Measurements from ENCODE around the gene LHFPL3. TPM values are rescaled to one million over a fixed set of nuclear protein-coding genes. Genes with fewer than 3 reads are reported as not detected.
A peak's percentile ranks its signal among the peaks of the same experiment; 100 is the strongest.

Gene LHFPL3
- total and polyA plus RNA-seq, 2 experiments from 2014 or later: 0.24 TPM; not detected in 1

- Histone ChIP-seq H3K4me2 (no peak overlapping the region), H3K79me2 (replicated peaks; ENCODE audit: insufficient read depth) (no peaks in the 10 kb centered on the region), H3K4me3 (no peak overlapping the region), H3K4me1 (ENCODE audit: insufficient read depth) (0 out of 2 replicates have a peak, but pooled peaks cover 8% of the 10 kb centered on the region), H3F3A (replicated peaks; ENCODE audit: low read depth) (no peaks in the 10 kb centered on the region), H2AFZ (peak overlapping the region; percentile 67; the same call in 1 of the 2 replicates), H3K27ac (ENCODE audit: low read depth) (no peak overlapping the region), H3K36me3 (ENCODE audit: insufficient read depth) (no peaks in the 10 kb centered on the region), H3K9me2 (ENCODE audit: insufficient read depth) (no peaks in the 10 kb centered on the region), H4K20me1 (replicated peaks; ENCODE audit: insufficient read depth) (no peaks in the 10 kb centered on the region), H3K27me3 (ENCODE audit: insufficient read depth) (no peaks in the 10 kb centered on the region)
- Mint-ChIP-seq H3K4me1 (peaks cover 15% of the 10 kb centered on the region), H3K4me3 (no peak overlapping the region), H3K36me3 (ENCODE audit: low read depth) (no peaks in the 10 kb centered on the region), H3K27ac (no peak overlapping the region), H3K9me3 (no peaks in the 10 kb centered on the region), H3K27me3 (ENCODE audit: insufficient read depth, low read depth, poor library complexity) (no peaks in the 10 kb centered on the region)
- DNase-seq (ENCODE audit: low spot score) (peak; percentile 60), ATAC-seq (peak; percentile 75)
- TF ChIP-seq CREB1 (CRISPR knock-in tag; IDR thresholded peaks at IDR 0.05; ENCODE audit: low read depth) (no peak), CTCF (conservative IDR thresholded peaks at IDR 0.05; ENCODE audit: low read depth in 2 of 2) (0 out of 4 replicates have a peak, but pooled peaks of 1 of the 2 experiments have one; percentile 1), REST (IDR thresholded peaks at IDR 0.05; ENCODE audit: unreplicated experiment) (no peak)
Measured at GRCh38 chr7:104927055-104927454, 598.7 kb downstream of the LHFPL3 start.

GRCh38 chr7:104928721-104929400 lies 600.5 kb downstream of the LHFPL3 start:
- no peak overlapping the region for H3K4me3 ChIP-seq
- no peaks in the 10 kb centered on the region for H3K36me3 ChIP-seq (ENCODE audit: insufficient read depth)
- 0 out of 2 replicates have a peak overlapping the region, but pooled peaks have one; percentile 5 for H2AFZ ChIP-seq
- no peaks in the 10 kb centered on the region for H4K20me1 ChIP-seq (replicated peaks; ENCODE audit: insufficient read depth)
- H3K27ac ChIP-seq (ENCODE audit: low read depth): no peak overlapping the region
- Mint-ChIP-seq H3K4me1 (peaks cover 27% of the 10 kb centered on the region), H3K27ac (no peak overlapping the region), H3K4me3 (no peak overlapping the region), H3K9me3 (no peaks in the 10 kb centered on the region), H3K27me3 (ENCODE audit: insufficient read depth, low read depth, poor library complexity) (no peaks in the 10 kb centered on the region), H3K36me3 (ENCODE audit: low read depth) (no peaks in the 10 kb centered on the region)
- no peaks in the 10 kb centered on the region for H3K27me3 ChIP-seq (ENCODE audit: insufficient read depth)
- no peaks in the 10 kb centered on the region for H3K9me2 ChIP-seq (ENCODE audit: insufficient read depth)
- ATAC-seq (no peak), DNase-seq (ENCODE audit: low spot score) (no peak)
- H3F3A ChIP-seq (replicated peaks; ENCODE audit: low read depth): peaks cover 6% of the 10 kb centered on the region; the same call in 1 of the 2 replicates
- peaks cover 12% of the 10 kb centered on the region; the same call in 1 of the 2 replicates for H3K4me1 ChIP-seq (ENCODE audit: insufficient read depth)
- no peak overlapping the region for H3K4me2 ChIP-seq
- H3K79me2 ChIP-seq (replicated peaks; ENCODE audit: insufficient read depth): no peaks in the 10 kb centered on the region
- TF ChIP-seq EZH2 (IDR thresholded peaks at IDR 0.05; ENCODE audit: low read depth, unreplicated experiment) (no peak), CREB1 (CRISPR knock-in tag; IDR thresholded peaks at IDR 0.05; ENCODE audit: low read depth) (no peak), CTCF (conservative IDR thresholded peaks at IDR 0.05; ENCODE audit: low read depth in 2 of 2) (no peak), EZH2phosphoT487 (IDR thresholded peaks at IDR 0.05; ENCODE audit: unreplicated experiment) (no peak), ZNF331 (CRISPR knock-in tag; IDR thresholded peaks at IDR 0.05; ENCODE audit: low read depth) (no peak), STAT1 (IDR thresholded peaks at IDR 0.05; ENCODE audit: unreplicated experiment) (no peak), REST (IDR thresholded peaks at IDR 0.05; ENCODE audit: unreplicated experiment) (no peak), NANOG (IDR thresholded peaks at IDR 0.05; ENCODE audit: borderline replicate concordance) (no peak), ETS1 (IDR thresholded peaks at IDR 0.05) (no peak), JUNB (IDR thresholded peaks at IDR 0.05; ENCODE audit: unreplicated experiment) (no peak)
